ENCODE results near the gene NUP93.
"Not testable (repeated sequence)": the region's sequence is repeated elsewhere in the genome, so short reads cannot be mapped to it uniquely, and the experiment has no call there.

The NUP93 gene

GRCh38 chr16:56708525-56709442 is 21.1 kb upstream of the NUP93 start:
- DNase-seq (ENCODE audit: low read depth in 2 of 3, low spot score in 1 of 3): no peak

- no peak for DNase-seq (ENCODE audit: low read depth in 2 of 3, low spot score in 1 of 3)
Observed at GRCh38 chr16:56709443-56710040, 20.4 kb upstream of the NUP93 start.

GRCh38 chr16:56710181-56710737 is 19.7 kb upstream of the NUP93 start:
- no peak for DNase-seq (ENCODE audit: low read depth in 2 of 3, low spot score in 1 of 3)

- DNase-seq (ENCODE audit: low read depth in 2 of 3, low spot score in 1 of 3): no peak
Observed at GRCh38 chr16:56711862-56712261, 18.1 kb upstream of the NUP93 start.

- DNase-seq (ENCODE audit: low read depth in 2 of 3, low spot score in 1 of 3): no peak
Observed at GRCh38 chr16:56713794-56714193, 16.1 kb upstream of the NUP93 start.

GRCh38 chr16:56715126-56715525 is 14.8 kb upstream of the NUP93 start:
- no peak for DNase-seq (ENCODE audit: low read depth in 2 of 3, low spot score in 1 of 3)

- DNase-seq (ENCODE audit: low read depth in 2 of 3, low spot score in 1 of 3): no peak
Observed at GRCh38 chr16:56716761-56717160, 13.2 kb upstream of the NUP93 start.

GRCh38 chr16:56717532-56717931 is 12.4 kb upstream of the NUP93 start:
- not testable (repeated sequence) for DNase-seq (ENCODE audit: low read depth in 2 of 3, low spot score in 1 of 3)

GRCh38 chr16:56722200-56722842 is 7.6 kb upstream of the NUP93 start:
- DNase-seq (ENCODE audit: low read depth in 2 of 3, low spot score in 1 of 3): no peak

- no peak for DNase-seq (ENCODE audit: low read depth in 2 of 3, low spot score in 1 of 3)
Observed at GRCh38 chr16:56724191-56724590, 5.7 kb upstream of the NUP93 start.

- no peak for DNase-seq (ENCODE audit: low read depth in 2 of 3, low spot score in 1 of 3)
Observed at GRCh38 chr16:56726283-56726682, 3.6 kb upstream of the NUP93 start.

GRCh38 chr16:56726926-56727325 is 3.0 kb upstream of the NUP93 start:
- no peak for DNase-seq (ENCODE audit: low read depth in 2 of 3, low spot score in 1 of 3)

- no peak for DNase-seq (ENCODE audit: low read depth in 2 of 3, low spot score in 1 of 3)
Observed at GRCh38 chr16:56728027-56728426, 1.9 kb upstream of the NUP93 start.

GRCh38 chr16:56728980-56729734 is 772 bp upstream of the NUP93 start:
- DNase-seq (ENCODE audit: low read depth in 2 of 3, low spot score in 1 of 3): no peak

GRCh38 chr16:56732366-56732765 is 2.4 kb downstream of the NUP93 start:
- DNase-seq (ENCODE audit: low read depth in 2 of 3, low spot score in 1 of 3): no peak

GRCh38 chr16:56732832-56733231 is 2.9 kb downstream of the NUP93 start:
- no peak for DNase-seq (ENCODE audit: low read depth in 2 of 3, low spot score in 1 of 3)

- no peak for DNase-seq (ENCODE audit: low read depth in 2 of 3, low spot score in 1 of 3)
Observed at GRCh38 chr16:56734429-56734828, 4.5 kb downstream of the NUP93 start.

GRCh38 chr16:56736476-56736875 is 6.5 kb downstream of the NUP93 start:
- DNase-seq (ENCODE audit: low read depth in 2 of 3, low spot score in 1 of 3): no peak

- DNase-seq (ENCODE audit: low read depth in 2 of 3, low spot score in 1 of 3): no peak
Observed at GRCh38 chr16:56737539-56737938, 7.6 kb downstream of the NUP93 start.

GRCh38 chr16:56738221-56738620 is 8.3 kb downstream of the NUP93 start:
- no peak for DNase-seq (ENCODE audit: low read depth in 2 of 3, low spot score in 1 of 3)

- not testable (repeated sequence) for DNase-seq (ENCODE audit: low read depth in 2 of 3, low spot score in 1 of 3)
Observed at GRCh38 chr16:56739378-56739777, 9.4 kb downstream of the NUP93 start.
